ENCODE results near the gene IL1RAPL2. TPM values are rescaled to one million over a fixed set of nuclear protein-coding genes. Genes with fewer than 3 reads are reported as not detected.

Gene IL1RAPL2
- polyA plus RNA-seq, 1 of the 3 experiments (the other 2 are of a cell fraction) = 0.13 TPM

- H3K4me1 ChIP-seq (ENCODE audit: control insufficient read depth in 1 of 2, insufficient read depth in 2 of 2, low read depth in 1 of 2, low read length in 1 of 2) = no peaks in the 10 kb centered on the region
- no peak overlapping the region for H2AFZ ChIP-seq (ENCODE audit: low read depth)
- H3K4me2 ChIP-seq = no peak overlapping the region
- H3K79me2 ChIP-seq (ENCODE audit: insufficient read depth) = no peaks in the 10 kb centered on the region
- no peaks in the 10 kb centered on the region for H3K27me3 ChIP-seq (ENCODE audit: insufficient read depth)
- no peak overlapping the region for H3K27ac ChIP-seq (ENCODE audit: low read depth in 2 of 2, low read length in 1 of 2)
- H3K9me2 ChIP-seq = no peaks in the 10 kb centered on the region
- no CpG with 5 or more reads among the region's 7 CpGs for WGBS (ENCODE audit: low lambda C conversion rate)
- no peak overlapping the region for H3K4me3 ChIP-seq (ENCODE audit: low read depth in 2 of 2, low read length in 1 of 2)
- no peaks in the 10 kb centered on the region for H3K9me3 ChIP-seq
- no peak for TF ChIP-seq RAD21 (IDR thresholded peaks at IDR 0.05; ENCODE audit: low read length)
- no peak for TF ChIP-seq CHD2 (IDR thresholded peaks at IDR 0.05; ENCODE audit: low read length, partially characterized antibody)
- TF ChIP-seq USF1 (IDR thresholded peaks at IDR 0.05; ENCODE audit: borderline replicate concordance, low read depth) = no peak
- no peak for TF ChIP-seq NFIC (IDR thresholded peaks at IDR 0.05; ENCODE audit: borderline replicate concordance)
- no peak for TF ChIP-seq POLR2AphosphoS5 (IDR thresholded peaks at IDR 0.05; ENCODE audit: low read depth, low read length)
- TF ChIP-seq MXI1 (IDR thresholded peaks at IDR 0.05; ENCODE audit: low read depth, low read length) = no peak
- TF ChIP-seq SMC3 (IDR thresholded peaks at IDR 0.05; ENCODE audit: low read depth, low read length) = no peak
- TF ChIP-seq MEF2A (IDR thresholded peaks at IDR 0.05; ENCODE audit: borderline replicate concordance, low read depth) = no peak
- TF ChIP-seq SIN3A (IDR thresholded peaks at IDR 0.05; ENCODE audit: borderline replicate concordance, low read depth, low read length) = no peak
- POLR2A ChIA-PET = no interaction called here
- H3F3A ChIP-seq (replicated peaks; ENCODE audit: insufficient read depth) = no peaks in the 10 kb centered on the region
- no peaks in the 10 kb centered on the region for H3K36me3 ChIP-seq (replicated peaks in 1 of 2; ENCODE audit: control insufficient read depth in 1 of 2, insufficient read depth in 2 of 2, low read length in 1 of 2)
- CTCF ChIA-PET = no interaction called here
- no peak overlapping the region for H3K9ac ChIP-seq
- no peak for DNase-seq
- no peaks in the 10 kb centered on the region for H4K20me1 ChIP-seq (ENCODE audit: insufficient read depth)
Measured at GRCh38 chrX:105050921-105051320, 484.9 kb downstream of the IL1RAPL2 start.

GRCh38 chrX:105051364-105051763, 485.4 kb downstream of the IL1RAPL2 start:
- no peak overlapping the region for H3K9ac ChIP-seq
- no peak for DNase-seq
- no peaks in the 10 kb centered on the region for H3K79me2 ChIP-seq (ENCODE audit: insufficient read depth)
- H3K9me3 ChIP-seq = no peaks in the 10 kb centered on the region
- no peaks in the 10 kb centered on the region for H3K4me1 ChIP-seq (ENCODE audit: control insufficient read depth in 1 of 2, insufficient read depth in 2 of 2, low read depth in 1 of 2, low read length in 1 of 2)
- H3K4me3 ChIP-seq (ENCODE audit: low read depth in 2 of 2, low read length in 1 of 2) = no peak overlapping the region
- H3K27ac ChIP-seq (ENCODE audit: low read depth in 2 of 2, low read length in 1 of 2) = no peak overlapping the region
- no peaks in the 10 kb centered on the region for H3K9me2 ChIP-seq
- ChIA-PET CTCF (no interaction called here), POLR2A (no interaction called here)
- no peak for TF ChIP-seq PBX3 (IDR thresholded peaks at IDR 0.05)
- H3F3A ChIP-seq (replicated peaks; ENCODE audit: insufficient read depth) = no peaks in the 10 kb centered on the region
- H4K20me1 ChIP-seq (ENCODE audit: insufficient read depth) = no peaks in the 10 kb centered on the region
- H3K4me2 ChIP-seq = no peak overlapping the region
- no peaks in the 10 kb centered on the region for H3K27me3 ChIP-seq (ENCODE audit: insufficient read depth)
- WGBS (ENCODE audit: low lambda C conversion rate) = 3% methylated on average over 4 of the region's 10 CpGs
- H3K36me3 ChIP-seq (replicated peaks in 1 of 2; ENCODE audit: control insufficient read depth in 1 of 2, insufficient read depth in 2 of 2, low read length in 1 of 2) = no peaks in the 10 kb centered on the region
- H2AFZ ChIP-seq (ENCODE audit: low read depth) = no peak overlapping the region

- WGBS (ENCODE audit: low lambda C conversion rate) = 0% methylated on average over 2 of the region's 2 CpGs
- Histone ChIP-seq H3K9me2 (no peaks in the 10 kb centered on the region), H3K27ac (ENCODE audit: low read depth in 2 of 2, low read length in 1 of 2) (no peak overlapping the region), H3F3A (replicated peaks; ENCODE audit: insufficient read depth) (no peaks in the 10 kb centered on the region), H2AFZ (ENCODE audit: low read depth) (no peak overlapping the region), H4K20me1 (ENCODE audit: insufficient read depth) (no peaks in the 10 kb centered on the region), H3K27me3 (ENCODE audit: insufficient read depth) (no peaks in the 10 kb centered on the region), H3K9ac (no peak overlapping the region), H3K4me1 (ENCODE audit: control insufficient read depth in 1 of 2, insufficient read depth in 2 of 2, low read depth in 1 of 2, low read length in 1 of 2) (no peaks in the 10 kb centered on the region), H3K36me3 (replicated peaks in 1 of 2; ENCODE audit: control insufficient read depth in 1 of 2, insufficient read depth in 2 of 2, low read length in 1 of 2) (no peaks in the 10 kb centered on the region), H3K9me3 (no peaks in the 10 kb centered on the region), H3K4me3 (ENCODE audit: low read depth in 2 of 2, low read length in 1 of 2) (no peak overlapping the region), H3K4me2 (no peak overlapping the region), H3K79me2 (ENCODE audit: insufficient read depth) (no peaks in the 10 kb centered on the region)
- POLR2A ChIA-PET = no interaction called here
- DNase-seq = no peak
- CTCF ChIA-PET = no interaction called here
- TF ChIP-seq FOXM1 (IDR thresholded peaks at IDR 0.05; ENCODE audit: low read depth) (no peak), TAF1 (IDR thresholded peaks at IDR 0.05; ENCODE audit: borderline replicate concordance, low read depth, low read length) (no peak), EZH2phosphoT487 (IDR thresholded peaks at IDR 0.05; ENCODE audit: borderline replicate concordance, low read depth) (no peak), ZBTB33 (IDR thresholded peaks at IDR 0.05; ENCODE audit: borderline replicate concordance, low read depth) (no peak), GABPA (IDR thresholded peaks at IDR 0.05; ENCODE audit: low read depth) (no peak)
- TF ChIP-seq, protein P1, sequence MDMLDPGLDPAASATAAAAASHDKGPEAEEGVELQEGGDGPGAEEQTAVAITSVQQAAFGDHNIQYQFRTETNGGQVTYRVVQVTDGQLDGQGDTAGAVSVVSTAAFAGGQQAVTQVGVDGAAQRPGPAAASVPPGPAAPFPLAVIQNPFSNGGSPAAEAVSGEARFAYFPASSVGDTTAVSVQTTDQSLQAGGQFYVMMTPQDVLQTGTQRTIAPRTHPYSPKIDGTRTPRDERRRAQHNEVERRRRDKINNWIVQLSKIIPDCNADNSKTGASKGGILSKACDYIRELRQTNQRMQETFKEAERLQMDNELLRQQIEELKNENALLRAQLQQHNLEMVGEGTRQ (IDR thresholded peaks at IDR 0.05; ENCODE audit: borderline replicate concordance, low read depth, low read length) = no peak
- TF ChIP-seq, protein P2, sequence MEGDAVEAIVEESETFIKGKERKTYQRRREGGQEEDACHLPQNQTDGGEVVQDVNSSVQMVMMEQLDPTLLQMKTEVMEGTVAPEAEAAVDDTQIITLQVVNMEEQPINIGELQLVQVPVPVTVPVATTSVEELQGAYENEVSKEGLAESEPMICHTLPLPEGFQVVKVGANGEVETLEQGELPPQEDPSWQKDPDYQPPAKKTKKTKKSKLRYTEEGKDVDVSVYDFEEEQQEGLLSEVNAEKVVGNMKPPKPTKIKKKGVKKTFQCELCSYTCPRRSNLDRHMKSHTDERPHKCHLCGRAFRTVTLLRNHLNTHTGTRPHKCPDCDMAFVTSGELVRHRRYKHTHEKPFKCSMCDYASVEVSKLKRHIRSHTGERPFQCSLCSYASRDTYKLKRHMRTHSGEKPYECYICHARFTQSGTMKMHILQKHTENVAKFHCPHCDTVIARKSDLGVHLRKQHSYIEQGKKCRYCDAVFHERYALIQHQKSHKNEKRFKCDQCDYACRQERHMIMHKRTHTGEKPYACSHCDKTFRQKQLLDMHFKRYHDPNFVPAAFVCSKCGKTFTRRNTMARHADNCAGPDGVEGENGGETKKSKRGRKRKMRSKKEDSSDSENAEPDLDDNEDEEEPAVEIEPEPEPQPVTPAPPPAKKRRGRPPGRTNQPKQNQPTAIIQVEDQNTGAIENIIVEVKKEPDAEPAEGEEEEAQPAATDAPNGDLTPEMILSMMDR (IDR thresholded peaks at IDR 0.05) = no peak
Measured at GRCh38 chrX:105052926-105053325, 486.9 kb downstream of the IL1RAPL2 start.

Data from SK-N-SH (cell line).